Esophagus squamous epithelium (tissue), 5 donors: ENCODE measurements around the gene OR6J1. TPM values are rescaled to one million over a fixed set of nuclear protein-coding genes. Genes with fewer than 3 reads are reported as not detected.
"Not testable (repeated sequence)": the region's sequence is repeated elsewhere in the genome, so short reads cannot be mapped to it uniquely, and the experiment has no call there.

Experiments used
- DNase-seq: peaks from one replicate; lab custom pipeline; 2025; lab: John Stamatoyannopoulos, UW
- H3K27ac ChIP-seq, 4 donors: fragments of 200-600 bp; sonication (generic); one replicate each; pipeline ENCODE4 v1.5.1; 2016 to 2019; ENCODE audit warnings: mild to moderate bottlenecking in 1 of 4
- H3K27me3 ChIP-seq, 4 donors: fragments of 200-600 bp; sonication (generic); 1 replicate in 3 of 4; 2 replicates in 1 of 4; pipeline versions ENCODE4 v1.5.1 to v1.6.0; 2017 to 2021; ENCODE audit warnings: antibody characterized with exemption in 1 of 4
- H3K36me3 ChIP-seq, 3 donors: fragments of 200-600 bp; sonication (generic); one replicate each; pipeline ENCODE4 v1.5.1; 2016 to 2019
- H3K4me1 ChIP-seq, 3 donors: fragments of 200-600 bp; sonication (generic); one replicate each; pipeline ENCODE4 v1.5.1; 2017 to 2019
- H3K4me3 ChIP-seq, 4 donors: fragments of 200-600 bp; sonication (generic); 1 replicate in 3 of 4; 2 replicates in 1 of 4; pipeline ENCODE4 v1.5.1; 2016 to 2019; ENCODE audit warnings: mild to moderate bottlenecking in 2 of 4, moderate library complexity in 1 of 4
- H3K9me3 ChIP-seq, 3 donors: fragments of 200-600 bp; sonication (generic); one replicate each; pipeline ENCODE4 v1.5.1; 2016 to 2019
- POLR2A ChIP-seq, 4 donors: fragments of 450-650 bp; IDR thresholded peaks; one replicate each; pipeline ENCODE4 v1.6.1; 2017; ENCODE audit warnings: antibody characterized with exemption in 4 of 4, mild to moderate bottlenecking in 4 of 4, moderate library complexity in 3 of 4
- WGBS, 2 donors: methylation state at CpG; one replicate each; pipeline ENCODE4 v1.1.5; 2018; 5-methylcytosine and 5-hydroxymethylcytosine counted together
- intact Hi-C: fragments of 100-400 bp; cut with DNase I; formaldehyde crosslinking; loops from one replicate; pipeline ENCODE4 v1.15.0; 2022
- total RNA-seq, 4 donors: library from RNA; depleted of rRNA; stranded (reverse); fragments of >200 nt; gene quantifications; one replicate each; pipeline ENCODE4 v1.1.0, GENCODE V29; 2016
- TF ChIP-seq, protein P1 (sequence below), 6 experiments: fragments of 450-650 bp in 4 of 6; fragments of 200-600 bp in 2 of 6; sonication (generic) in 2 of 6; IDR thresholded peaks; one replicate each; pipeline ENCODE4 v1.5.1; 2016 to 2019; ENCODE audit warnings: antibody characterized with exemption in 6 of 6, mild to moderate bottlenecking in 4 of 6, moderate library complexity in 4 of 6
- donor health status: DM: yes; HTN: yes; CAD: no.

The OR6J1 gene
- total RNA-seq, 4 donors from 2014 or later, result not detected

GRCh38 chr14:22646570-22647254 lies 2.6 kb upstream of the OR6J1 start:
- DNase-seq, result no peak
- intact Hi-C loops, result no loop called here
- WGBS, 2 donors, result 33 to 70% methylated on average over 4 of the region's 4 CpGs

GRCh38 chr14:22641846-22642245 lies 2.3 kb downstream of the OR6J1 start:
- Histone ChIP-seq H3K9me3 (no peaks in the 10 kb centered on the region), H3K4me3 (no peak overlapping the region), H3K27ac (no peak overlapping the region), H3K4me1 (no peaks in the 10 kb centered on the region), H3K27me3 (no peaks in the 10 kb centered on the region), H3K36me3 (no peaks in the 10 kb centered on the region)
- 36 to 49% methylated on average over 3 of the region's 3 CpGs for WGBS, 2 donors
- DNase-seq, result no peak
- no peak for TF ChIP-seq POLR2A (IDR thresholded peaks at IDR 0.05)
- TF ChIP-seq, protein P1, sequence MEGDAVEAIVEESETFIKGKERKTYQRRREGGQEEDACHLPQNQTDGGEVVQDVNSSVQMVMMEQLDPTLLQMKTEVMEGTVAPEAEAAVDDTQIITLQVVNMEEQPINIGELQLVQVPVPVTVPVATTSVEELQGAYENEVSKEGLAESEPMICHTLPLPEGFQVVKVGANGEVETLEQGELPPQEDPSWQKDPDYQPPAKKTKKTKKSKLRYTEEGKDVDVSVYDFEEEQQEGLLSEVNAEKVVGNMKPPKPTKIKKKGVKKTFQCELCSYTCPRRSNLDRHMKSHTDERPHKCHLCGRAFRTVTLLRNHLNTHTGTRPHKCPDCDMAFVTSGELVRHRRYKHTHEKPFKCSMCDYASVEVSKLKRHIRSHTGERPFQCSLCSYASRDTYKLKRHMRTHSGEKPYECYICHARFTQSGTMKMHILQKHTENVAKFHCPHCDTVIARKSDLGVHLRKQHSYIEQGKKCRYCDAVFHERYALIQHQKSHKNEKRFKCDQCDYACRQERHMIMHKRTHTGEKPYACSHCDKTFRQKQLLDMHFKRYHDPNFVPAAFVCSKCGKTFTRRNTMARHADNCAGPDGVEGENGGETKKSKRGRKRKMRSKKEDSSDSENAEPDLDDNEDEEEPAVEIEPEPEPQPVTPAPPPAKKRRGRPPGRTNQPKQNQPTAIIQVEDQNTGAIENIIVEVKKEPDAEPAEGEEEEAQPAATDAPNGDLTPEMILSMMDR (IDR thresholded peaks at IDR 0.05), result no peak
- intact Hi-C loops, result no loop called here

More at GRCh38 chr14:22646570-22647254, 2.6 kb upstream of the OR6J1 start:
- H3K27me3 ChIP-seq, result no peaks in the 10 kb centered on the region
- no peaks in the 10 kb centered on the region for H3K36me3 ChIP-seq
- no peak overlapping the region for H3K4me3 ChIP-seq
- H3K9me3 ChIP-seq, result no peaks in the 10 kb centered on the region
- H3K4me1 ChIP-seq, result no peaks in the 10 kb centered on the region
- H3K27ac ChIP-seq, result no peak overlapping the region
- TF ChIP-seq, protein P1 (IDR thresholded peaks at IDR 0.05), result no peak
- TF ChIP-seq POLR2A (IDR thresholded peaks at IDR 0.05), result no peak

- Histone ChIP-seq H3K4me3 (no peak overlapping the region), H3K9me3 (no peaks in the 10 kb centered on the region), H3K27me3 (no peaks in the 10 kb centered on the region), H3K27ac (no peak overlapping the region), H3K36me3 (no peaks in the 10 kb centered on the region), H3K4me1 (no peaks in the 10 kb centered on the region)
- no peak for DNase-seq
- intact Hi-C loops, result no loop called here
- no peak for TF ChIP-seq POLR2A (IDR thresholded peaks at IDR 0.05)
- TF ChIP-seq, protein P1 (IDR thresholded peaks at IDR 0.05), result no peak
Observed at GRCh38 chr14:22640192-22640591, 4.0 kb downstream of the OR6J1 start.

DNA sequence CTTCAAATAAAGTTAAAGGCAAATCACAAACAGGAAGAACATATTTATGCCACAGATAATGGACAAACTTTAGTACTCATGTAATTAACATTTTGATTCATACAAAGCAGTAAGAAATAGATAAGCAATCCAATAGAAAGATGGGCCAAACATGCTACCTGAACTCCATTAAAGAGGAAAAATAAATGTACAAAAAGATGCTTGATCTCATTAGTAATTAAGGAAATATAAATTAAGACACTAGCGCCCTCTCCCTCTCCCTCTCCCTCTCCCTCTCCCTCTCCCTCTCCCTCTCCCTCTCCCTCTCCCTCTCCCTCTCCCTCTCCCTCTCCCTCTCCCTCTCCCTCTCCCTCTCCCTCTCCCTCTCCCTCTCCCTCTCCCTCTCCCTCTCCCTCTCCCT lies 8.2 kb downstream of the OR6J1 start:
- H3K36me3 ChIP-seq, H3K4me3 ChIP-seq, H3K9me3 ChIP-seq, H3K27ac ChIP-seq, DNase-seq, H3K27me3 ChIP-seq, H3K4me1 ChIP-seq, intact Hi-C loops: not testable (repeated sequence)
- 38 to 64% methylated on average over 1 of the region's 1 CpG for WGBS, 2 donors

DNA sequence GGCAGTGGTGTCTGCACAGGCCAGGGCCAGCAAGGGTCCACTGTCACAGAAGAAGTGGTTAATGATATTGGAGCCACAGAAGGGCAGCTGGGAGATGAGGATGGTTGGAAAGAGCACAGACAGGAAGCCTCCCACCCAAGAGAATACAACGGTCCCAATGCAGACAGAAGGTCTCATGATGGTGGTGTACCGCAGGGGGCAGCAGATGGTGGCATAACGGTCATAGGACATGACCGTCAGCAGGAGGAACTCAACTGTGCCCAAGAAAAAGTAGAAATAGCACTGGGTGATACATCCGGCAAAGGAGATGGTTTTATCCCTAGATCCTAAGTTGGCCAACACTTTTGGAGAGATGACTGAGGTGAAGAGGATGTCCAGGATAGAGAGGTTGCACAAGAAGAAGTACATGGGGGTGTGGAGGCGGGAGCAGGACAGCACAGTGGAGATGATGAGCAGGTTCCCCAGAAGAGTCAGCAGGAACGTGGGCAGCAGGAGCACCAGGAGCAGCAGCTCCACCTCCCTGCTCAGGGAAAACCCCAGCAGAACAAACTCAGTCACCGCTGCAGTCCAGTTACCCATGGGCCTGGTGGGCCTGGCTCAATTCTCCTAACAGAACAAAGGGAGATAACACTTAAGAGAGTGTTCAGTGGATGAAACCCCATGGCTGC lies 9.8 kb downstream of the OR6J1 start:
- TF ChIP-seq POLR2A (IDR thresholded peaks at IDR 0.05), result no peak
- TF ChIP-seq, protein P1 (IDR thresholded peaks at IDR 0.05), result no peak
- Histone ChIP-seq H3K27me3 (no peaks in the 10 kb centered on the region), H3K27ac (no peak overlapping the region), H3K36me3 (no peaks in the 10 kb centered on the region), H3K4me1 (no peaks in the 10 kb centered on the region), H3K9me3 (no peaks in the 10 kb centered on the region), H3K4me3 (no peak overlapping the region)
- 76 to 78% methylated on average over 8 of the region's 8 CpGs for WGBS, 2 donors
- DNase-seq, result no peak
- intact Hi-C loops, result no loop called here
